GM12872 (cell line): ENCODE results near the gene MTMR6.

ENCODE experiments used
- TF ChIP-seq, protein P1 (sequence below): IDR thresholded peaks from 3 replicates; pipeline ENCODE4 v1.5.1; 2011; ENCODE audit warnings: low read depth, mild to moderate bottlenecking, low read length, moderate library complexity; ENCODE audit not compliant: insufficient read depth

MTMR6 gene

DNA sequence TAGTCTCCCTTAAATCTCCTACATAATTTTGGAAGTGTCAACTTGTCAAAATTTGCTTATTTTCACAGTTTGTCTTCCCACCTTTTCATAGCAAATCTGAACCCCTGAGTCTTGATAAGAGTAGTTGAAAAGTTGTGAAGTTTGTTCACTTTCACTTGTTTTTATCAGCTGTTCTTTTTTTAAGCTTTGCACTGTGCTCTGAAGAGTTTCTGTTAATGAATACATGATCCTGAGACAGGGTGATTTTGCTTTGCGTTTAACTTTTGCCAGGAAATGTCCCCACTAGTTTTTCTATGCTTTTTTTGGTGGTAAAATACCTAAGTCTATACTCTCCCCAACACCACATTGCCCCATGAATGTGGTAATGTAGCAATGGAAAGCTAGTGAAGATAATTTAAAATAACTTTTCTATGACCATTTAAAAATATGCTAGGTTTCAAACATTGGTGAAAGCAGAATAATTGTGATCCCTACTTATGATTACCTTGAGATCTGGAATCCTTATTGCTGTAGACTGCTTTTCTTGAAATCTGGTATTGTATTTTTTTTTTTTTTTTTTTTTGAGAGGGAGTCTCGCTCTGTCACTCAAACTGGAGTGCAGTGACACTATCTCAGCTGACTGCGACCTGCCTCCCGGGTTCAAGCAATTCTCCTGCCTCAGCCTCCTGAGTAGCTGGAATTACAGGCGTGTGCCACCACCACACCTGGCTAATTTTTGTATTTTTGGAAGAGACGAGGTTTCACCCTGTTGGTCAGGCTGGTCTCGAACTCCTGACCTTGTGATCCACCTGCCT, 19.6 kb upstream of the MTMR6 start:
- TF ChIP-seq, protein P1, sequence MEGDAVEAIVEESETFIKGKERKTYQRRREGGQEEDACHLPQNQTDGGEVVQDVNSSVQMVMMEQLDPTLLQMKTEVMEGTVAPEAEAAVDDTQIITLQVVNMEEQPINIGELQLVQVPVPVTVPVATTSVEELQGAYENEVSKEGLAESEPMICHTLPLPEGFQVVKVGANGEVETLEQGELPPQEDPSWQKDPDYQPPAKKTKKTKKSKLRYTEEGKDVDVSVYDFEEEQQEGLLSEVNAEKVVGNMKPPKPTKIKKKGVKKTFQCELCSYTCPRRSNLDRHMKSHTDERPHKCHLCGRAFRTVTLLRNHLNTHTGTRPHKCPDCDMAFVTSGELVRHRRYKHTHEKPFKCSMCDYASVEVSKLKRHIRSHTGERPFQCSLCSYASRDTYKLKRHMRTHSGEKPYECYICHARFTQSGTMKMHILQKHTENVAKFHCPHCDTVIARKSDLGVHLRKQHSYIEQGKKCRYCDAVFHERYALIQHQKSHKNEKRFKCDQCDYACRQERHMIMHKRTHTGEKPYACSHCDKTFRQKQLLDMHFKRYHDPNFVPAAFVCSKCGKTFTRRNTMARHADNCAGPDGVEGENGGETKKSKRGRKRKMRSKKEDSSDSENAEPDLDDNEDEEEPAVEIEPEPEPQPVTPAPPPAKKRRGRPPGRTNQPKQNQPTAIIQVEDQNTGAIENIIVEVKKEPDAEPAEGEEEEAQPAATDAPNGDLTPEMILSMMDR = no peak

- TF ChIP-seq, protein P1 = no peak
Observed at GRCh38 chr13:25302121-25302520, 14.8 kb upstream of the MTMR6 start.

DNA sequence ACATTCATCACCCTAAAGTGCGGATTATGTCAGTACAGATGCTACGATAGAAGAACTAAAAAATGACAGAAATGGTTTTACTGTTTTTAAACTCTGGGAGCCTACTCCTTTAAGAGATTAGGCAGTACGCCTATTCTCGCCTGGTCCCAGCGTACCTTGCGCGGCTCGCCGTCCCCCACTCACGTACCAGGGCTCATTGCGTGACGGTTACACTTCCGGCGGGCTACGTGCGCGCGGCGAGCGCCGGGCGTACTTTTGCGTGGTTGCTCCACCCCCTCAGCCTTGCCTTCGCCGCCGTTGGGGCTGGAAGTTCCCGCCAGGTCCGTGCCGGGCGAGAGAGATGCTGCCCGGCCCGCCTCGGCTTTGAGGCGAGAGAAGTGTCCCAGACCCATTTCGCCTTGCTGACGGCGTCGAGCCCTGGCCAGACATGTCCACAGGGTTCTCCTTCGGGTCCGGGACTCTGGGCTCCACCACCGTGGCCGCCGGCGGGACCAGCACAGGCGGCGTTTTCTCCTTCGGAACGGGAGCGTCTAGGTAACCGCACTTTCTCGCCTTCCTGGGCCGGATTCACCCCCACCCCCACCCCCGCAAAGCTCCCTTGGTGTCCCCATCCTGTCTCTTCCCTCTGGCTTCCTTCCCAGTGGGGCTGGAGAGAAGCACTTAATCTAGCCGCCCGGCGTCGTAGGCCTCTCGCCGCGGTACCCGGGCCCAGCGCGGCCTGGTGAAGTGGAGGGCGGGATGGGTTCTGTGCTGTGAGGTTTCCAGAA, 14.2 kb upstream of the MTMR6 start, which contains the start of gene NUP58:
Gene NUP58, plus strand, starts transcription at position 279 of the 767 bp plus-strand sequence. Its CDS starts 149 bp downstream, at position 428.
- TF ChIP-seq, protein P1 = no peak

DNA sequence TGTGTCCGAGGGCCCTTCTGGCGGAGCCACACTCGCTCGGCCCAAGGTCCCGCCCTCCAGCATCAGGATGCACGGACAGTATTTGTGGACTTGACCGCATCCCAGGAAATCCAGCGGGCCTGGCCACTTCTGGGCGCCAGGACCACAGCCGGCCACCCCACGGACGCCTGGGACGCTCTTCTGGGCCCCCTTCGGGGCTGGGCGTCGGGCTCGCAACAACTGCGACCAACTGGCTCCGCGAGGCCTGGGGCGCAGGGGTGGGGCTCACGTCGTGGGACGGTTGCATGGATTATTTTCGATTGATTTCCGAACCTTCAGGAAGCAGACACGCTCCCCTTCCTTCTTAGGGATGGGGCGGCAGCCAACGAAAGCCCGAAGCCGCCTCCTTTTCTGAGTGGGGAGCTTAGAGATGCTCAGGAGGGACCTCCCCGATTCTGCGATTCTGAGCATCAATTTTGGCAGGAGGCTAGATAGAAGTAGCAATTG, 13.6 kb upstream of the MTMR6 start:
- TF ChIP-seq, protein P1 = no peak

- TF ChIP-seq, protein P1 = no peak
Observed at GRCh38 chr13:25295701-25296100, 8.4 kb upstream of the MTMR6 start.

- TF ChIP-seq, protein P1 = no peak
Observed at GRCh38 chr13:25295228-25295627, 7.9 kb upstream of the MTMR6 start.

DNA sequence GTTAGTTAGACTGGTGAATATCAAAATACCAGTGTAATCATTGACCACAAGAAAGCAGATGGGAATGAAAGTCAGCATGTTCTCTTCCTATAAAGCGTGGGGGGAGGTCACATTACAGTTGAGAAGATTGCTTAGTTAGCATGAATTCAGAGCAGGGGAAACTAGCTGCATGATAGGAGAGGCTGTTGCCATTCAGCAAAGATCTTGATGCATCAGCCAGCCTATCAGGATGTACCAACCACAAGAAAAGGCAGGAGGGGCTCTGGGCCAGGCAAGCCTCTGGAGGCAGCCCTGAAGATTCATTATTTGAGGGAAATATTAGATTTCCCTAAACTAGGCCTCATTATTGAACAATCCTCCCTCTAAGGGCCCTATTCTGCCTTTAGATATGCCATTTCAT, 5.0 kb upstream of the MTMR6 start:
- TF ChIP-seq, protein P1 = no peak
